Caco-2 (cell line): Measurements from ENCODE around the gene DIP2B. TPM values are rescaled to one million over a fixed set of nuclear protein-coding genes. Genes with fewer than 3 reads are reported as not detected.

Experiments
- BruUV-seq: library from RNA; stranded (reverse); fragments of 400-500 nt; replicated peaks from 2 replicates; lab custom pipeline; 2021; lab: Mats Ljungman, UMichigan
- CTCF ChIA-PET: fragments of 300-600 bp; sonication (Branson Sonifier 250); formaldehyde crosslinking; loops from one replicate; lab custom pipeline; 2022; ENCODE audit warnings: antibody characterized with exemption; lab: Charles Lee
- POLR2A ChIA-PET: fragments of 300-600 bp; sonication (Branson Sonifier 250); formaldehyde crosslinking; loops from one replicate; lab custom pipeline; 2022; ENCODE audit warnings: antibody characterized with exemption; lab: Charles Lee
- DNase-seq, 2 experiments: peaks; one replicate each; pipeline versions ENCODE4 v3.0.0 to v3.0.0-alpha.2; 2020 to 2022
- H3K27me3 ChIP-seq: replicated peaks from 2 replicates; pipeline ENCODE4 v1.6.0; 2011; ENCODE audit warnings: low read length; ENCODE audit not compliant: control insufficient read depth, insufficient read depth
- H3K36me3 ChIP-seq: 2 replicates; pipeline ENCODE4 v1.5.1; 2011; ENCODE audit warnings: low read length; ENCODE audit not compliant: control insufficient read depth, insufficient read depth
- H3K4me1 ChIP-seq: fragments of 250-450 bp; sonication (Bioruptor Pico); 2 replicates; pipeline ENCODE4 v1.5.1; 2020; ENCODE audit warnings: mild to moderate bottlenecking
- H3K4me3 ChIP-seq: 2 replicates; pipeline ENCODE4 v1.5.1; 2011; ENCODE audit warnings: low read depth, mild to moderate bottlenecking, control low read depth, low read length
- H3K9me3 ChIP-seq: fragments of 250-450 bp; sonication (Bioruptor Pico); 2 replicates; pipeline ENCODE4 v1.5.1; 2020; ENCODE audit warnings: mild to moderate bottlenecking, moderate library complexity
- H3K27ac Mint-ChIP-seq: one replicate; pipeline ENCODE4 v1.8.0; 2022; ENCODE audit warnings: mixed read lengths; ENCODE audit not compliant: unreplicated experiment
- H3K27me3 Mint-ChIP-seq: one replicate; pipeline ENCODE4 v1.8.0; 2022; ENCODE audit warnings: mixed read lengths; ENCODE audit not compliant: insufficient read depth, unreplicated experiment
- H3K36me3 Mint-ChIP-seq: one replicate; pipeline ENCODE4 v1.8.0; 2022; ENCODE audit warnings: mild to moderate bottlenecking, mixed read lengths; ENCODE audit not compliant: insufficient read depth, unreplicated experiment
- H3K4me1 Mint-ChIP-seq: one replicate; pipeline ENCODE4 v1.8.0; 2022; ENCODE audit warnings: low read depth, mixed read lengths; ENCODE audit not compliant: unreplicated experiment
- H3K4me3 Mint-ChIP-seq: one replicate; pipeline ENCODE4 v1.8.0; 2022; ENCODE audit warnings: mild to moderate bottlenecking, moderate library complexity, mixed read lengths; ENCODE audit not compliant: unreplicated experiment
- H3K9me3 Mint-ChIP-seq: one replicate; pipeline ENCODE4 v1.8.0; 2022; ENCODE audit warnings: mixed read lengths; ENCODE audit not compliant: unreplicated experiment
- CTCF ChIP-seq, 2 experiments: fragments of 200-600 bp in 1 of 2; IDR thresholded peaks; 1 replicate in 1 of 2; 2 replicates in 1 of 2; pipeline versions ENCODE4 v1.5.1 to v1.8.0; 2011 to 2022; ENCODE audit warnings: antibody characterized with exemption in 1 of 2, control low read depth in 1 of 2, inconsistent platforms in 1 of 2, low read depth in 1 of 2, low read length in 1 of 2, mild to moderate bottlenecking in 1 of 2, moderate library complexity in 1 of 2; ENCODE audit not compliant: insufficient read depth in 1 of 2, severe bottlenecking in 1 of 2, unreplicated experiment in 1 of 2
- intact Hi-C: fragments of 100-400 bp; cut with micrococcal nuclease; formaldehyde crosslinking; loops from one replicate; pipeline ENCODE4 v1.10.0; 2022; ENCODE audit not compliant: unreplicated experiment
- total RNA-seq: library from RNA; stranded (reverse); gene quantifications from 2 replicates; pipeline ENCODE4 v1.2.3, GENCODE V29; 2022

The DIP2B gene
- total RNA-seq, 1 experiment from 2014 or later = 32.7 TPM

GRCh38 chr12:50780013-50780412 lies 275.2 kb downstream of the DIP2B start:
- peaks cover 22% of the 10 kb centered on the region for H3K4me1 Mint-ChIP-seq
- POLR2A ChIA-PET = interaction anchor here (1.0 kb wide), 1 partner anchor 16 kb away, joined by 3 read pairs; the partner anchor contains the start of gene ATF1
- intact Hi-C loops = no loop called here

GRCh38 chr12:50784501-50784900 lies 279.7 kb downstream of the DIP2B start:
- peak overlapping the region; percentile 98 for H3K27ac Mint-ChIP-seq
- peaks cover 17% of the 10 kb centered on the region for H3K36me3 Mint-ChIP-seq
- no TSS peak for BruUV-seq

More at GRCh38 chr12:50780013-50780412, 275.2 kb downstream of the DIP2B start:
- CTCF ChIA-PET = interaction anchor here (2.7 kb wide), 1 partner anchor 15 kb away, joined by 13 read pairs; the partner anchor contains the start of gene ATF1
- no peak for DNase-seq
- Mint-ChIP-seq H3K27ac (no peak overlapping the region), H3K27me3 (no peaks in the 10 kb centered on the region), H3K36me3 (peaks cover 9% of the 10 kb centered on the region), H3K4me3 (no peak overlapping the region), H3K9me3 (no peaks in the 10 kb centered on the region)
- H3K36me3 ChIP-seq = no peaks in the 10 kb centered on the region; the same call in 1 of the 2 replicates
- peaks cover 9% of the 10 kb centered on the region; the same call in 1 of the 2 replicates for H3K4me1 ChIP-seq
- TF ChIP-seq CTCF (IDR thresholded peaks at IDR 0.05; ENCODE audit: insufficient read depth in 1 of 2, low read depth in 1 of 2, low read length in 1 of 2, severe bottlenecking in 1 of 2, unreplicated experiment in 1 of 2) = no peak
- BruUV-seq = no TSS peak
- no peaks in the 10 kb centered on the region for H3K9me3 ChIP-seq
- H3K27me3 ChIP-seq = no peaks in the 10 kb centered on the region
- H3K4me3 ChIP-seq = no peak overlapping the region

GRCh38 chr12:50785406-50786001 lies 280.7 kb downstream of the DIP2B start:
- no peak for DNase-seq
- peak overlapping the region; percentile 98 for H3K27ac Mint-ChIP-seq
- Histone ChIP-seq H3K4me3 (no peak overlapping the region), H3K27me3 (no peaks in the 10 kb centered on the region), H3K36me3 (no peaks in the 10 kb centered on the region), H3K9me3 (no peaks in the 10 kb centered on the region; the same call in 1 of the 2 replicates), H3K4me1 (peaks cover 32% of the 10 kb centered on the region)
- BruUV-seq = no TSS peak
- ChIA-PET POLR2A (no interaction called here), CTCF (interaction anchor here (2.0 kb wide), 1 partner anchor 21 kb away, joined by 14 read pairs; no protein-coding TSS in a partner anchor)
- peak overlapping the region; percentile 37 for H3K4me3 Mint-ChIP-seq
- H3K27me3 Mint-ChIP-seq = no peaks in the 10 kb centered on the region
- peaks cover 49% of the 10 kb centered on the region for H3K4me1 Mint-ChIP-seq
- no peak for TF ChIP-seq CTCF (IDR thresholded peaks at IDR 0.05; ENCODE audit: insufficient read depth in 1 of 2, low read depth in 1 of 2, low read length in 1 of 2, severe bottlenecking in 1 of 2, unreplicated experiment in 1 of 2)
- H3K9me3 Mint-ChIP-seq = peaks cover 13% of the 10 kb centered on the region
- intact Hi-C loops = loop anchor here (1.0 kb wide), 1 partner anchor 20 kb away; no protein-coding TSS in a partner anchor
- peaks cover 23% of the 10 kb centered on the region for H3K36me3 Mint-ChIP-seq

More at GRCh38 chr12:50784501-50784900, 279.7 kb downstream of the DIP2B start:
- intact Hi-C loops = no loop called here
- no peaks in the 10 kb centered on the region for H3K27me3 ChIP-seq
- H3K4me1 ChIP-seq = peaks cover 32% of the 10 kb centered on the region
- Mint-ChIP-seq H3K9me3 (peaks cover 13% of the 10 kb centered on the region), H3K4me3 (no peak overlapping the region), H3K27me3 (no peaks in the 10 kb centered on the region), H3K4me1 (peaks cover 50% of the 10 kb centered on the region)
- no peak for TF ChIP-seq CTCF (IDR thresholded peaks at IDR 0.05; ENCODE audit: insufficient read depth in 1 of 2, low read depth in 1 of 2, low read length in 1 of 2, severe bottlenecking in 1 of 2, unreplicated experiment in 1 of 2)
- H3K9me3 ChIP-seq = no peaks in the 10 kb centered on the region; the same call in 1 of the 2 replicates
- no peak overlapping the region for H3K4me3 ChIP-seq
- DNase-seq = no peak
- no peaks in the 10 kb centered on the region; the same call in 1 of the 2 replicates for H3K36me3 ChIP-seq
- POLR2A ChIA-PET = no interaction called here
- CTCF ChIA-PET = no interaction called here
